Testis (tissue), 2 donors: ENCODE measurements around the gene GSX2.

Experiments
- CTCF ChIP-seq, 3 experiments: fragments of 450-650 bp in 2 of 3; fragments of 200-600 bp in 1 of 3; sonication (generic) in 1 of 3; IDR thresholded peaks; one replicate each; pipeline ENCODE4 v1.5.1; 2016 to 2019; ENCODE audit warnings: antibody characterized with exemption in 3 of 3, mild to moderate bottlenecking in 2 of 3, moderate library complexity in 1 of 3
- POLR2A ChIP-seq: fragments of 450-650 bp; IDR thresholded peaks from one replicate; pipeline ENCODE4 v1.6.1; 2017; ENCODE audit warnings: antibody characterized with exemption, mild to moderate bottlenecking, moderate library complexity

DNA sequence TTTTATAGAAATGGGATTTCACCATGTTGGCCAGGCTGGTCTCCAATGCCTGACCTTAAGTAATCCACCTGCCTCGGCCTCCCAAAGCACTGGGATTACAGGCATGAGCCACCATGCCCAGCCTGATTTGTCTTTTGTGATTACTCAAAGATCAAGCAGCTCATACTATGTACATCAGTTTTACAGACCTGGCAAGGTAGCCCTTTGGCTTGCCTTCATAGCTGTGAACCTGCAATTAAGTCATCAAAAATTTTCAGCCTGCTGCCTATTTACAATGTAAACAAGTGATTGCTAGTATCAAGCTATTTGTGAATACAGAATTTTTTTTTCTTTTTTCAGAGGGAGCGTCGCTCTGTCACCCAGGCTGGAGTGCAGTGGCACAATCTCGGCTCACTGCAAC lies 46.2 kb downstream of the GSX2 start:
- no peak for TF ChIP-seq CTCF (IDR thresholded peaks at IDR 0.05)
- TF ChIP-seq POLR2A = no peak
